IPS DF 6.9 (cell line): Measurements from ENCODE around the gene DHRS3.

Source experiments
- DNase-seq: peaks from one replicate; pipeline ENCODE4 v3.0.0-alpha.2; 2013; ENCODE audit warnings: low read depth, low spot score
- H3K27ac ChIP-seq: one replicate; pipeline ENCODE4 v1.5.1; 2013; ENCODE audit warnings: low read length, control low read depth
- H3K27me3 ChIP-seq: 2 replicates; pipeline ENCODE4 v1.6.1; 2013; ENCODE audit warnings: mild to moderate bottlenecking, low read length; ENCODE audit not compliant: control insufficient read depth, insufficient read depth
- H3K36me3 ChIP-seq: 2 replicates; pipeline ENCODE4 v1.6.1; 2013; ENCODE audit warnings: low read length; ENCODE audit not compliant: control insufficient read depth, insufficient read depth
- H3K4me1 ChIP-seq: 2 replicates; pipeline ENCODE4 v1.6.1; 2013; ENCODE audit warnings: low read length; ENCODE audit not compliant: control insufficient read depth, insufficient read depth
- H3K4me3 ChIP-seq: 2 replicates; pipeline ENCODE4 v1.5.1; 2013; ENCODE audit warnings: mild to moderate bottlenecking, low read length
- H3K9me3 ChIP-seq: 2 replicates; pipeline ENCODE4 v1.6.1; 2013; ENCODE audit warnings: low read length, inconsistent platforms; ENCODE audit not compliant: control insufficient read depth, insufficient read depth
- WGBS: extraction: QIAGEN DNeasy Blood & Tissue Kit; methylation state at CpG from one replicate; pipeline ENCODE4 v1.1.7; 2013; ENCODE audit warnings: mixed read lengths, missing lambda C conversion rate; ENCODE audit not compliant: insufficient read length, insufficient coverage; 5-methylcytosine and 5-hydroxymethylcytosine counted together

DHRS3 gene

GRCh38 chr1:12552111-12552888 is 65.7 kb downstream of the DHRS3 start:
- H3K27ac ChIP-seq, result no peak overlapping the region
- H3K4me3 ChIP-seq, result no peak overlapping the region
- WGBS, result no CpG with 5 or more reads among the region's 27 CpGs
- no peaks in the 10 kb centered on the region for H3K36me3 ChIP-seq
- no peaks in the 10 kb centered on the region for H3K9me3 ChIP-seq
- H3K4me1 ChIP-seq, result no peaks in the 10 kb centered on the region; the same call in 1 of the 2 replicates
- H3K27me3 ChIP-seq, result no peaks in the 10 kb centered on the region
- no peak for DNase-seq

GRCh38 chr1:12551584-12551983 is 66.4 kb downstream of the DHRS3 start:
- H3K4me1 ChIP-seq, result no peaks in the 10 kb centered on the region; the same call in 1 of the 2 replicates
- H3K9me3 ChIP-seq, result no peaks in the 10 kb centered on the region
- H3K4me3 ChIP-seq, result no peak overlapping the region
- no peaks in the 10 kb centered on the region for H3K27me3 ChIP-seq
- H3K27ac ChIP-seq, result no peak overlapping the region
- no peak for DNase-seq
- H3K36me3 ChIP-seq, result no peaks in the 10 kb centered on the region

- no peaks in the 10 kb centered on the region for H3K27me3 ChIP-seq
- no peak overlapping the region for H3K4me3 ChIP-seq
- no peak overlapping the region for H3K27ac ChIP-seq
- H3K36me3 ChIP-seq, result no peaks in the 10 kb centered on the region
- WGBS, result no CpG with 5 or more reads among the region's 31 CpGs
- H3K4me1 ChIP-seq, result no peaks in the 10 kb centered on the region; the same call in 1 of the 2 replicates
- H3K9me3 ChIP-seq, result no peaks in the 10 kb centered on the region
- DNase-seq, result no peak
These were observed 68.3 kb downstream of the DHRS3 start for GRCh38 chr1:12549460-12550349.

GRCh38 chr1:12548973-12549459 is 69.0 kb downstream of the DHRS3 start:
- Histone ChIP-seq H3K4me1 (no peaks in the 10 kb centered on the region; the same call in 1 of the 2 replicates), H3K9me3 (no peaks in the 10 kb centered on the region), H3K27me3 (no peaks in the 10 kb centered on the region), H3K27ac (no peak overlapping the region), H3K36me3 (no peaks in the 10 kb centered on the region), H3K4me3 (no peak overlapping the region)
- no CpG with 5 or more reads among the region's 27 CpGs for WGBS
- no peak for DNase-seq

- Histone ChIP-seq H3K36me3 (no peaks in the 10 kb centered on the region), H3K27ac (no peak overlapping the region), H3K27me3 (no peaks in the 10 kb centered on the region), H3K9me3 (no peaks in the 10 kb centered on the region), H3K4me3 (no peak overlapping the region), H3K4me1 (no peaks in the 10 kb centered on the region; the same call in 1 of the 2 replicates)
- no CpG with 5 or more reads among the region's 14 CpGs for WGBS
- DNase-seq, result no peak
These were observed 69.6 kb downstream of the DHRS3 start for GRCh38 chr1:12548279-12548972.

- H3K27me3 ChIP-seq, result no peaks in the 10 kb centered on the region
- H3K4me1 ChIP-seq, result no peaks in the 10 kb centered on the region; the same call in 1 of the 2 replicates
- whole genome bisulfite sequencing, result no CpG with 5 or more reads among the region's 20 CpGs
These were observed 70.3 kb downstream of the DHRS3 start for GRCh38 chr1:12547586-12548225.

GRCh38 chr1:12546771-12547585 is 71.0 kb downstream of the DHRS3 start:
- WGBS, result no CpG with 5 or more reads among the region's 17 CpGs
- H3K27me3 ChIP-seq, result no peaks in the 10 kb centered on the region
- H3K9me3 ChIP-seq, result no peaks in the 10 kb centered on the region
- no peak overlapping the region for H3K4me3 ChIP-seq
- H3K36me3 ChIP-seq, result no peaks in the 10 kb centered on the region
- no peak for DNase-seq
- H3K27ac ChIP-seq, result no peak overlapping the region
- H3K4me1 ChIP-seq, result no peaks in the 10 kb centered on the region; the same call in 1 of the 2 replicates

More at GRCh38 chr1:12547586-12548225, 70.3 kb downstream of the DHRS3 start:
- Histone ChIP-seq H3K9me3 (no peaks in the 10 kb centered on the region), H3K4me3 (no peak overlapping the region), H3K36me3 (no peaks in the 10 kb centered on the region), H3K27ac (no peak overlapping the region)
- no peak for DNase-seq

GRCh38 chr1:12544992-12545391 is 73.0 kb downstream of the DHRS3 start:
- no CpG with 5 or more reads among the region's 8 CpGs for WGBS
- Histone ChIP-seq H3K4me3 (no peak overlapping the region), H3K27me3 (no peaks in the 10 kb centered on the region), H3K36me3 (no peaks in the 10 kb centered on the region), H3K4me1 (peaks cover 1% of the 10 kb centered on the region), H3K9me3 (no peaks in the 10 kb centered on the region), H3K27ac (no peak overlapping the region)
- no peak for DNase-seq

GRCh38 chr1:12544357-12544756 is 73.7 kb downstream of the DHRS3 start:
- Histone ChIP-seq H3K27me3 (no peaks in the 10 kb centered on the region), H3K4me1 (peaks cover 1% of the 10 kb centered on the region), H3K27ac (no peak overlapping the region), H3K4me3 (no peak overlapping the region), H3K9me3 (no peaks in the 10 kb centered on the region), H3K36me3 (no peaks in the 10 kb centered on the region)
- DNase-seq, result no peak
- no CpG with 5 or more reads among the region's 4 CpGs for WGBS
